Measurements from ENCODE around the gene GTSE1.

Gene GTSE1

GRCh38 chr22:46368422-46368821 lies 71.8 kb downstream of the GTSE1 start:
- DNase-seq = no peak

GRCh38 chr22:46368871-46369715 lies 72.4 kb downstream of the GTSE1 start:
- DNase-seq = no peak

GRCh38 chr22:46369716-46370583 lies 73.3 kb downstream of the GTSE1 start:
- no peak for DNase-seq

- no peak for DNase-seq
These were observed 74.1 kb downstream of the GTSE1 start for GRCh38 chr22:46370584-46371291.

GRCh38 chr22:46371623-46372226 lies 75.1 kb downstream of the GTSE1 start:
- no peak for DNase-seq

- DNase-seq = no peak
These were observed 76.0 kb downstream of the GTSE1 start for GRCh38 chr22:46372686-46373085.

GRCh38 chr22:46373159-46373558 lies 76.5 kb downstream of the GTSE1 start:
- no peak for DNase-seq

- DNase-seq = no peak
These were observed 77.4 kb downstream of the GTSE1 start for GRCh38 chr22:46373921-46374662.

- no peak for DNase-seq
These were observed 78.2 kb downstream of the GTSE1 start for GRCh38 chr22:46374663-46375474.

GRCh38 chr22:46376111-46376510 lies 79.4 kb downstream of the GTSE1 start:
- DNase-seq = no peak

GRCh38 chr22:46376908-46377524 lies 80.3 kb downstream of the GTSE1 start:
- no peak for DNase-seq

- DNase-seq = no peak
These were observed 81.1 kb downstream of the GTSE1 start for GRCh38 chr22:46377525-46378425.

- DNase-seq = no peak
These were observed 81.9 kb downstream of the GTSE1 start for GRCh38 chr22:46378426-46379065.

GRCh38 chr22:46379066-46379930 lies 82.6 kb downstream of the GTSE1 start:
- no peak for DNase-seq

GRCh38 chr22:46380069-46380468 lies 83.4 kb downstream of the GTSE1 start:
- DNase-seq = no peak

Data from NCI-H1092 treated with DMSO at 0.1 percent for 48 hours (cell line).